Liver (tissue), 9 donors: ENCODE data around the gene DMAC2L. TPM values are rescaled to one million over a fixed set of nuclear protein-coding genes. Genes with fewer than 3 reads are reported as not detected.

Experiments
- DNase-seq: peaks from one replicate; pipeline ENCODE4 v3.0.0-alpha.2; 2017; ENCODE audit warnings: low spot score
- H3K27ac ChIP-seq, 2 donors: one replicate each; pipeline ENCODE4 v1.7.0; 2013; ENCODE audit warnings: inconsistent platforms in 2 of 2, low read length in 2 of 2, control low read depth in 1 of 2, low read depth in 1 of 2, mild to moderate bottlenecking in 1 of 2
- H3K27me3 ChIP-seq, 4 donors: one replicate each; pipeline versions ENCODE4 v1.6.1 to v1.7.0; 2013; ENCODE audit warnings: low read length in 3 of 4, inconsistent platforms in 1 of 4, mild to moderate bottlenecking in 1 of 4, moderate library complexity in 1 of 4; ENCODE audit not compliant: control insufficient read depth in 4 of 4, insufficient read depth in 4 of 4
- H3K36me3 ChIP-seq, 4 donors: one replicate each; pipeline versions ENCODE4 v1.6.1 to v1.7.0; 2013; ENCODE audit warnings: low read length in 3 of 4, mild to moderate bottlenecking in 3 of 4, low read depth in 1 of 4, moderate library complexity in 1 of 4; ENCODE audit not compliant: control insufficient read depth in 4 of 4, insufficient read depth in 3 of 4
- H3K4me1 ChIP-seq, 4 donors: one replicate each; pipeline versions ENCODE4 v1.6.1 to v1.7.0; 2013; ENCODE audit warnings: low read length in 3 of 4, mild to moderate bottlenecking in 3 of 4, moderate library complexity in 1 of 4; ENCODE audit not compliant: control insufficient read depth in 4 of 4, insufficient read depth in 4 of 4
- H3K4me3 ChIP-seq, 3 donors: one replicate each; pipeline versions ENCODE4 v1.6.1 to v1.7.0; 2013; ENCODE audit warnings: low read length in 3 of 3, control low read depth in 1 of 3, low read depth in 1 of 3, mild to moderate bottlenecking in 1 of 3
- H3K9ac ChIP-seq, 2 donors: one replicate each; pipeline ENCODE4 v1.7.0; 2013; ENCODE audit warnings: low read length in 2 of 2, mild to moderate bottlenecking in 2 of 2, moderate library complexity in 2 of 2, control low read depth in 1 of 2, low read depth in 1 of 2
- H3K9me3 ChIP-seq, 4 donors: one replicate each; pipeline versions ENCODE4 v1.6.1 to v1.7.0; 2013; ENCODE audit warnings: low read length in 3 of 4; ENCODE audit not compliant: control insufficient read depth in 4 of 4
- EGR1 ChIP-seq, 2 donors: IDR thresholded peaks; 2 replicates each; pipeline ENCODE4 v1.6.1; 2016 to 2018; ENCODE audit warnings: antibody characterized with exemption in 2 of 2, low read depth in 2 of 2
- FOXA1 ChIP-seq: IDR thresholded peaks from 2 replicates; pipeline ENCODE4 v1.6.1; 2016; ENCODE audit warnings: antibody characterized with exemption
- FOXA2 ChIP-seq: IDR thresholded peaks from 2 replicates; pipeline ENCODE4 v1.6.1; 2016; ENCODE audit warnings: antibody characterized with exemption
- GABPA ChIP-seq, 2 donors: IDR thresholded peaks in 1 of 2; conservative IDR thresholded peaks in 1 of 2; 2 replicates each; pipeline ENCODE4 v1.6.1; 2016; ENCODE audit warnings: antibody characterized with exemption in 2 of 2, mild to moderate bottlenecking in 1 of 2, moderate library complexity in 1 of 2
- HNF4A ChIP-seq, 2 donors: conservative IDR thresholded peaks; 2 replicates each; pipeline ENCODE4 v1.6.1; 2016; ENCODE audit warnings: antibody characterized with exemption in 2 of 2, mild to moderate bottlenecking in 2 of 2
- HNF4G ChIP-seq: IDR thresholded peaks from 2 replicates; pipeline ENCODE4 v1.6.1; 2016; ENCODE audit warnings: antibody characterized with exemption
- NR2F2 ChIP-seq: IDR thresholded peaks from 2 replicates; pipeline ENCODE4 v1.6.1; 2016; ENCODE audit warnings: antibody characterized with exemption
- RAD21 ChIP-seq, 2 donors: IDR thresholded peaks; 2 replicates each; pipeline ENCODE4 v1.6.1; 2016; ENCODE audit warnings: antibody characterized with exemption in 2 of 2, mild to moderate bottlenecking in 2 of 2
- RXRA ChIP-seq, 2 donors: IDR thresholded peaks; 2 replicates each; pipeline ENCODE4 v1.6.1; 2017 to 2018; ENCODE audit warnings: antibody characterized with exemption in 2 of 2, mild to moderate bottlenecking in 1 of 2
- YY1 ChIP-seq: IDR thresholded peaks from 2 replicates; pipeline ENCODE4 v1.6.1; 2016; ENCODE audit warnings: antibody characterized with exemption, mild to moderate bottlenecking
- WGBS: extraction: QIAGEN DNeasy Blood & Tissue Kit; methylation state at CpG from one replicate; pipeline ENCODE4 v1.1.7; 2013; 5-methylcytosine and 5-hydroxymethylcytosine counted together
- polyA plus RNA-seq, 2 donors: library from polyadenylated mRNA; stranded (reverse) in 1 of 2; unstranded in 1 of 2; fragments of 200-250 nt in 1 of 2; fragments of >200 nt in 1 of 2; fragmentation: Nextera tagmentation in 1 of 2; extraction: Ambion mirVana in 1 of 2; gene quantifications; one replicate each; pipeline versions ENCODE4 v1.2.1 to v1.2.3, GENCODE V29; 2013 to 2015
- total RNA-seq, 2 donors: library from RNA; depleted of rRNA; stranded (reverse); fragments of >200 nt; gene quantifications; one replicate each; pipeline ENCODE4 v1.2.3, GENCODE V29; 2014
- TF ChIP-seq, protein P1 (sequence below): IDR thresholded peaks from 2 replicates; pipeline ENCODE4 v1.6.1; 2016; ENCODE audit warnings: antibody characterized with exemption
- TF ChIP-seq, protein P2 (sequence below): IDR thresholded peaks from 2 replicates; pipeline ENCODE4 v1.6.1; 2016; ENCODE audit warnings: antibody characterized with exemption, mild to moderate bottlenecking
- TF ChIP-seq, protein P3 (sequence below): IDR thresholded peaks from 2 replicates; pipeline ENCODE4 v1.6.1; 2016; ENCODE audit warnings: antibody characterized with exemption
- TF ChIP-seq, protein P4 (sequence below): fragments of 150-350 bp; IDR thresholded peaks from 2 replicates; pipeline ENCODE4 v1.5.1; 2017; ENCODE audit warnings: improper control_type of control experiment, low read depth, low read length; ENCODE audit not compliant: missing input control
- donor health status: healthy.
- donor health status: healthy.
- donor health status: healthy.
- donor health status: healthy.
- donor health status: healthy.

Gene DMAC2L
- total and polyA plus RNA-seq, 4 donors, result 5.2 to 17.2 (median 6.5) TPM

DNA sequence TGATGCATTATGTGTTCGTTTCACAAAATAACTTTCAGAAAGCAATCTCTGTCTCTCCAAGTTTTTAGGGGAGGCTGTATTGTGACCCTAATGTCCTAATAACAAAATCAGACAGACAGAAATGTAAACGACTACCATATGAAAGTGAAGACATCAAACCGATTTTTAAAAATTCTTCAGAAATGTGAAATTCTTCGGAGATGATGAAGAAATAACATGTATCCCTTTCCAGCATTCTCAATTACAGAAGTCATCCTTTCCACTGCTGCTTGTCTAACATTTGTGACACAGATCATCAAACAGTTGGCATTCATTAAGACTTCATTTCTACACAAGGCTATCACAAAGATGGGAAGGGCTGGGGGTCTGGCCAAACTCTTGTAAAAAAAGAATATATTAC is 41.0 kb downstream of the DMAC2L start:
- no peaks in the 10 kb centered on the region for H3K4me1 ChIP-seq
- no peaks in the 10 kb centered on the region for H3K9me3 ChIP-seq
- no peaks in the 10 kb centered on the region for H3K27me3 ChIP-seq
- DNase-seq, result no peak
- no peak overlapping the region for H3K27ac ChIP-seq
- H3K4me3 ChIP-seq, result no peak overlapping the region
- 84% methylated on average over 4 of the region's 4 CpGs for WGBS
- H3K9ac ChIP-seq, result no peak overlapping the region
- no peaks in the 10 kb centered on the region for H3K36me3 ChIP-seq
- TF ChIP-seq FOXA2 (no peak), RXRA (IDR thresholded peaks at IDR 0.05) (no peak), NR2F2 (no peak), HNF4A (conservative IDR thresholded peaks at IDR 0.05) (no peak), RAD21 (IDR thresholded peaks at IDR 0.05) (no peak), YY1 (no peak)
- TF ChIP-seq, protein P1, sequence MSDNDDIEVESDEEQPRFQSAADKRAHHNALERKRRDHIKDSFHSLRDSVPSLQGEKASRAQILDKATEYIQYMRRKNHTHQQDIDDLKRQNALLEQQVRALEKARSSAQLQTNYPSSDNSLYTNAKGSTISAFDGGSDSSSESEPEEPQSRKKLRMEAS, result no peak
- TF ChIP-seq, protein P2, sequence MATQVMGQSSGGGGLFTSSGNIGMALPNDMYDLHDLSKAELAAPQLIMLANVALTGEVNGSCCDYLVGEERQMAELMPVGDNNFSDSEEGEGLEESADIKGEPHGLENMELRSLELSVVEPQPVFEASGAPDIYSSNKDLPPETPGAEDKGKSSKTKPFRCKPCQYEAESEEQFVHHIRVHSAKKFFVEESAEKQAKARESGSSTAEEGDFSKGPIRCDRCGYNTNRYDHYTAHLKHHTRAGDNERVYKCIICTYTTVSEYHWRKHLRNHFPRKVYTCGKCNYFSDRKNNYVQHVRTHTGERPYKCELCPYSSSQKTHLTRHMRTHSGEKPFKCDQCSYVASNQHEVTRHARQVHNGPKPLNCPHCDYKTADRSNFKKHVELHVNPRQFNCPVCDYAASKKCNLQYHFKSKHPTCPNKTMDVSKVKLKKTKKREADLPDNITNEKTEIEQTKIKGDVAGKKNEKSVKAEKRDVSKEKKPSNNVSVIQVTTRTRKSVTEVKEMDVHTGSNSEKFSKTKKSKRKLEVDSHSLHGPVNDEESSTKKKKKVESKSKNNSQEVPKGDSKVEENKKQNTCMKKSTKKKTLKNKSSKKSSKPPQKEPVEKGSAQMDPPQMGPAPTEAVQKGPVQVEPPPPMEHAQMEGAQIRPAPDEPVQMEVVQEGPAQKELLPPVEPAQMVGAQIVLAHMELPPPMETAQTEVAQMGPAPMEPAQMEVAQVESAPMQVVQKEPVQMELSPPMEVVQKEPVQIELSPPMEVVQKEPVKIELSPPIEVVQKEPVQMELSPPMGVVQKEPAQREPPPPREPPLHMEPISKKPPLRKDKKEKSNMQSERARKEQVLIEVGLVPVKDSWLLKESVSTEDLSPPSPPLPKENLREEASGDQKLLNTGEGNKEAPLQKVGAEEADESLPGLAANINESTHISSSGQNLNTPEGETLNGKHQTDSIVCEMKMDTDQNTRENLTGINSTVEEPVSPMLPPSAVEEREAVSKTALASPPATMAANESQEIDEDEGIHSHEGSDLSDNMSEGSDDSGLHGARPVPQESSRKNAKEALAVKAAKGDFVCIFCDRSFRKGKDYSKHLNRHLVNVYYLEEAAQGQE, result no peak
- TF ChIP-seq, protein P3, sequence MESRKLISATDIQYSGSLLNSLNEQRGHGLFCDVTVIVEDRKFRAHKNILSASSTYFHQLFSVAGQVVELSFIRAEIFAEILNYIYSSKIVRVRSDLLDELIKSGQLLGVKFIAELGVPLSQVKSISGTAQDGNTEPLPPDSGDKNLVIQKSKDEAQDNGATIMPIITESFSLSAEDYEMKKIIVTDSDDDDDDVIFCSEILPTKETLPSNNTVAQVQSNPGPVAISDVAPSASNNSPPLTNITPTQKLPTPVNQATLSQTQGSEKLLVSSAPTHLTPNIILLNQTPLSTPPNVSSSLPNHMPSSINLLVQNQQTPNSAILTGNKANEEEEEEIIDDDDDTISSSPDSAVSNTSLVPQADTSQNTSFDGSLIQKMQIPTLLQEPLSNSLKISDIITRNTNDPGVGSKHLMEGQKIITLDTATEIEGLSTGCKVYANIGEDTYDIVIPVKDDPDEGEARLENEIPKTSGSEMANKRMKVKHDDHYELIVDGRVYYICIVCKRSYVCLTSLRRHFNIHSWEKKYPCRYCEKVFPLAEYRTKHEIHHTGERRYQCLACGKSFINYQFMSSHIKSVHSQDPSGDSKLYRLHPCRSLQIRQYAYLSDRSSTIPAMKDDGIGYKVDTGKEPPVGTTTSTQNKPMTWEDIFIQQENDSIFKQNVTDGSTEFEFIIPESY, result no peak
- TF ChIP-seq, protein P4, sequence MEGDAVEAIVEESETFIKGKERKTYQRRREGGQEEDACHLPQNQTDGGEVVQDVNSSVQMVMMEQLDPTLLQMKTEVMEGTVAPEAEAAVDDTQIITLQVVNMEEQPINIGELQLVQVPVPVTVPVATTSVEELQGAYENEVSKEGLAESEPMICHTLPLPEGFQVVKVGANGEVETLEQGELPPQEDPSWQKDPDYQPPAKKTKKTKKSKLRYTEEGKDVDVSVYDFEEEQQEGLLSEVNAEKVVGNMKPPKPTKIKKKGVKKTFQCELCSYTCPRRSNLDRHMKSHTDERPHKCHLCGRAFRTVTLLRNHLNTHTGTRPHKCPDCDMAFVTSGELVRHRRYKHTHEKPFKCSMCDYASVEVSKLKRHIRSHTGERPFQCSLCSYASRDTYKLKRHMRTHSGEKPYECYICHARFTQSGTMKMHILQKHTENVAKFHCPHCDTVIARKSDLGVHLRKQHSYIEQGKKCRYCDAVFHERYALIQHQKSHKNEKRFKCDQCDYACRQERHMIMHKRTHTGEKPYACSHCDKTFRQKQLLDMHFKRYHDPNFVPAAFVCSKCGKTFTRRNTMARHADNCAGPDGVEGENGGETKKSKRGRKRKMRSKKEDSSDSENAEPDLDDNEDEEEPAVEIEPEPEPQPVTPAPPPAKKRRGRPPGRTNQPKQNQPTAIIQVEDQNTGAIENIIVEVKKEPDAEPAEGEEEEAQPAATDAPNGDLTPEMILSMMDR, result no peak

DNA sequence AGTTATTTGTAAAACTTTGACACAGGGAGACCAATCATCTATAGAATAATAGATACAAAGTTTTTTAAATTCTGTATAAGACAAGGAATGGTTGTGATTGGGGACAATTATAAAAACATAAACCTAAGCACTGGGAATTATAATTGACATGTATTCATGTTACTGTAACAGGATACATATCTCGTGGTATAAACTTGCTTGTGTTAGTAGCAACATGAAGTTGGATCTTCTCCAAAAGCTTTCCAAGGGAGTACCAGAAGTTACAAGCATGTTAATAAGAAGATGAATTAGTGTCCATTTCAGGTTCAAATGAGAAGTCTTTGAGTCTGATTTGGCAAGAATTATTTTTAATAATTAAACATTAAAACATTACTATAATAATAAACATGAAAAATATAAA is 42.4 kb downstream of the DMAC2L start:
- DNase-seq, result no peak
- Histone ChIP-seq H3K9ac (no peak overlapping the region), H3K27ac (no peak overlapping the region), H3K36me3 (no peaks in the 10 kb centered on the region), H3K9me3 (no peaks in the 10 kb centered on the region), H3K27me3 (no peaks in the 10 kb centered on the region), H3K4me1 (peaks cover 0 to 2% (median 0%) of the 10 kb centered on the region in 4 donors), H3K4me3 (no peak overlapping the region)
- TF ChIP-seq EGR1 (IDR thresholded peaks at IDR 0.05; ENCODE audit: low read depth in 2 of 2) (no peak), NR2F2 (no peak), HNF4G (no peak), GABPA (IDR thresholded peaks at IDR 0.05 in 1 of 2, conservative IDR thresholded peaks at IDR 0.05 in 1 of 2) (no peak), RAD21 (IDR thresholded peaks at IDR 0.05) (no peak), RXRA (IDR thresholded peaks at IDR 0.05) (no peak), HNF4A (conservative IDR thresholded peaks at IDR 0.05) (no peak), FOXA1 (no peak), FOXA2 (no peak)
- TF ChIP-seq, protein P4, result no peak
- TF ChIP-seq, protein P3, result no peak
- TF ChIP-seq, protein P2, result no peak
- TF ChIP-seq, protein P1, result no peak
- WGBS, result 38% methylated on average over 1 of the region's 1 CpG
